HG03025 (cell line): ENCODE data around the gene CHST14.

Experiments used
- ATAC-seq: cut with Tn5 transposase; IDR thresholded peaks from one replicate; pipeline ENCODE4 v1.9.1; 2021; ENCODE audit warnings: mild to moderate bottlenecking, moderate library complexity; ENCODE audit not compliant: unreplicated experiment, low FRiP score

The CHST14 gene

GRCh38 chr15:40470423-40471104 is at the start of gene CHST14:
Gene CHST14, plus strand, starts transcription at chr15:40470984. Its CDS starts 230 bp downstream, at chr15:40471214.
- no peak for ATAC-seq

- ATAC-seq, result peak; percentile 74
These were observed 49.3 kb upstream of the CHST14 start for GRCh38 chr15:40421246-40422157.

- no peak for ATAC-seq
These were observed 46.2 kb upstream of the CHST14 start for GRCh38 chr15:40424483-40425115.

GRCh38 chr15:40425681-40426080 is 45.1 kb upstream of the CHST14 start:
- no peak for ATAC-seq

- ATAC-seq, result no peak
These were observed 43.6 kb upstream of the CHST14 start for GRCh38 chr15:40427188-40427587.

GRCh38 chr15:40428185-40428584 is 42.6 kb upstream of the CHST14 start:
- no peak for ATAC-seq

GRCh38 chr15:40429068-40429710 is 41.6 kb upstream of the CHST14 start:
- ATAC-seq, result no peak

- ATAC-seq, result no peak
These were observed 40.4 kb upstream of the CHST14 start for GRCh38 chr15:40430271-40430805.

GRCh38 chr15:40435023-40435709 is 35.6 kb upstream of the CHST14 start:
- no peak for ATAC-seq

GRCh38 chr15:40435710-40436089 is 35.1 kb upstream of the CHST14 start:
- no peak for ATAC-seq

GRCh38 chr15:40436116-40436891 is 34.5 kb upstream of the CHST14 start:
- no peak for ATAC-seq

GRCh38 chr15:40436892-40437751 is 33.7 kb upstream of the CHST14 start:
- ATAC-seq, result no peak

GRCh38 chr15:40437752-40438687 is 32.8 kb upstream of the CHST14 start:
- ATAC-seq, result no peak

- ATAC-seq, result no peak
These were observed 32.1 kb upstream of the CHST14 start for GRCh38 chr15:40438712-40439111.

- no peak for ATAC-seq
These were observed 31.3 kb upstream of the CHST14 start for GRCh38 chr15:40439461-40439959.

GRCh38 chr15:40439960-40440742 is 30.6 kb upstream of the CHST14 start:
- no peak for ATAC-seq
